ENCODE results near the gene LAMB2. TPM values are rescaled to one million over a fixed set of nuclear protein-coding genes. Genes with fewer than 3 reads are reported as not detected.

The LAMB2 gene
- total and polyA plus RNA-seq, 10 of the 15 experiments (the other 5 are each of a cell fraction or from before 2014, with no cell fraction given), result 0.13 to 3.2 (median 0.64) TPM; not detected in 3

- 91% methylated on average over 13 of the region's 13 CpGs for WGBS (ENCODE audit: insufficient coverage, insufficient replicate concordance, low lambda C conversion rate, missing lambda C conversion rate)
- H3K4me2 ChIP-seq (ENCODE audit: control insufficient read depth, insufficient read depth), result no peak overlapping the region
- H4K20me1 ChIP-seq (ENCODE audit: control insufficient read depth, insufficient read depth), result no peaks in the 10 kb centered on the region
- no peak for ATAC-seq
- H3K36me3 ChIP-seq (ENCODE audit: control insufficient read depth in 2 of 2, insufficient read depth in 2 of 2, low read length in 1 of 2), result peaks cover 13 to 19% of the 10 kb centered on the region in 2 experiments
- BruUV-seq (replicated peaks), result no TSS peak
- RAD21 ChIA-PET (ENCODE audit: unreplicated experiment), result no interaction called here
- no peak for DNase-seq (ENCODE audit: low read depth, low spot score)
- no peaks in the 10 kb centered on the region for H3K9me3 ChIP-seq (replicated peaks; ENCODE audit: control insufficient read depth, insufficient read depth, low read length)
- intact Hi-C loops (cut with micrococcal nuclease; ENCODE audit: unreplicated experiment) (no loop called here), in situ Hi-C loops (cut with MboI) (no loop called here)
- H3K9ac ChIP-seq (ENCODE audit: control insufficient read depth, insufficient read depth, low read length), result no peak overlapping the region
- POLR2A ChIA-PET, result interaction anchor here (1.4 kb wide), 1 partner anchor 19 kb away, joined by 3 read pairs; no protein-coding TSS in a partner anchor
- no peak overlapping the region for H3K27ac ChIP-seq (ENCODE audit: control insufficient read depth, insufficient read depth)
- no peaks in the 10 kb centered on the region for H3K27me3 ChIP-seq (replicated peaks in 1 of 2; ENCODE audit: control insufficient read depth in 2 of 2, insufficient read depth in 2 of 2, low read length in 1 of 2)
- no peaks in the 10 kb centered on the region for H3K4me1 ChIP-seq (ENCODE audit: control insufficient read depth, insufficient read depth, low read length)
- TF ChIP-seq KAT2A (conservative IDR thresholded peaks at IDR 0.05; ENCODE audit: control insufficient read depth, low read depth, low read length) (no peak), NFIC (IDR thresholded peaks at IDR 0.05; ENCODE audit: low read depth, low read length) (no peak), MXI1 (IDR thresholded peaks at IDR 0.05; ENCODE audit: low read depth, low read length) (no peak), REST (IDR thresholded peaks at IDR 0.05; ENCODE audit: low read depth, low read length) (no peak), POU2F2 (IDR thresholded peaks at IDR 0.05; ENCODE audit: borderline replicate concordance, low read depth, low read length) (no peak), PKNOX1 (IDR thresholded peaks at IDR 0.05) (no peak), SRF (IDR thresholded peaks at IDR 0.05; ENCODE audit: low read depth in 2 of 2, low read length in 2 of 2) (no peak), JUND (IDR thresholded peaks at IDR 0.05; ENCODE audit: low read depth, low read length) (no peak), BCLAF1 (IDR thresholded peaks at IDR 0.05) (no peak), CBFB (IDR thresholded peaks at IDR 0.05; ENCODE audit: low read depth) (no peak)
- TF ChIP-seq, protein P1, sequence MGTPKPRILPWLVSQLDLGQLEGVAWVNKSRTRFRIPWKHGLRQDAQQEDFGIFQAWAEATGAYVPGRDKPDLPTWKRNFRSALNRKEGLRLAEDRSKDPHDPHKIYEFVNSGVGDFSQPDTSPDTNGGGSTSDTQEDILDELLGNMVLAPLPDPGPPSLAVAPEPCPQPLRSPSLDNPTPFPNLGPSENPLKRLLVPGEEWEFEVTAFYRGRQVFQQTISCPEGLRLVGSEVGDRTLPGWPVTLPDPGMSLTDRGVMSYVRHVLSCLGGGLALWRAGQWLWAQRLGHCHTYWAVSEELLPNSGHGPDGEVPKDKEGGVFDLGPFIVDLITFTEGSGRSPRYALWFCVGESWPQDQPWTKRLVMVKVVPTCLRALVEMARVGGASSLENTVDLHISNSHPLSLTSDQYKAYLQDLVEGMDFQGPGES (IDR thresholded peaks at IDR 0.05), result no peak
- TF ChIP-seq, protein P2, sequence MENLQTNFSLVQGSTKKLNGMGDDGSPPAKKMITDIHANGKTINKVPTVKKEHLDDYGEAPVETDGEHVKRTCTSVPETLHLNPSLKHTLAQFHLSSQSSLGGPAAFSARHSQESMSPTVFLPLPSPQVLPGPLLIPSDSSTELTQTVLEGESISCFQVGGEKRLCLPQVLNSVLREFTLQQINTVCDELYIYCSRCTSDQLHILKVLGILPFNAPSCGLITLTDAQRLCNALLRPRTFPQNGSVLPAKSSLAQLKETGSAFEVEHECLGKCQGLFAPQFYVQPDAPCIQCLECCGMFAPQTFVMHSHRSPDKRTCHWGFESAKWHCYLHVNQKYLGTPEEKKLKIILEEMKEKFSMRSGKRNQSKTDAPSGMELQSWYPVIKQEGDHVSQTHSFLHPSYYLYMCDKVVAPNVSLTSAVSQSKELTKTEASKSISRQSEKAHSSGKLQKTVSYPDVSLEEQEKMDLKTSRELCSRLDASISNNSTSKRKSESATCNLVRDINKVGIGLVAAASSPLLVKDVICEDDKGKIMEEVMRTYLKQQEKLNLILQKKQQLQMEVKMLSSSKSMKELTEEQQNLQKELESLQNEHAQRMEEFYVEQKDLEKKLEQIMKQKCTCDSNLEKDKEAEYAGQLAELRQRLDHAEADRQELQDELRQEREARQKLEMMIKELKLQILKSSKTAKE (IDR thresholded peaks at IDR 0.05; ENCODE audit: low read depth, poor library complexity, severe bottlenecking), result no peak
- SMC1A ChIA-PET (ENCODE audit: uncharacterized antibody, unreplicated experiment), result interaction anchor here (0.6 kb wide), 2 partner anchors 130 to 202 kb away, joined by 3 read pairs; no protein-coding TSS in a partner anchor
- no peak for FAIRE-seq
- H2AFZ ChIP-seq (ENCODE audit: control insufficient read depth, low read depth, low read length), result no peak overlapping the region
- no peak overlapping the region for H3K4me3 ChIP-seq
- CTCF ChIA-PET, result no interaction called here
- H3K79me2 ChIP-seq (ENCODE audit: control insufficient read depth, insufficient read depth, low read length), result peaks cover 11% of the 10 kb centered on the region
Observed at GRCh38 chr3:49076116-49076515, 56.7 kb downstream of the LAMB2 start.
